OCI-LY1 (cell line): ENCODE measurements around the gene LMX1B.
"Not testable (repeated sequence)": the region's sequence is repeated elsewhere in the genome, so short reads cannot be mapped to it uniquely, and the experiment has no call there.

ENCODE experiments used
- H2AFZ ChIP-seq: fragments of 200-600 bp; sonication (generic), shearing (Covaris generic); 2 replicates; pipeline ENCODE4 v1.6.0; 2014; ENCODE audit warnings: antibody characterized with exemption, mild to moderate bottlenecking, low read length
- H3F3A ChIP-seq: fragments of 200-600 bp; sonication (generic), shearing (Covaris generic); 2 replicates; pipeline ENCODE4 v1.6.0; 2014; ENCODE audit warnings: mild to moderate bottlenecking, antibody characterized with exemption, low read length, moderate library complexity; ENCODE audit not compliant: insufficient read depth
- H3K27ac ChIP-seq: fragments of 200-600 bp; sonication (generic); 2 replicates; pipeline ENCODE4 v1.5.1; 2014; ENCODE audit warnings: low read length, mixed run types, mild to moderate bottlenecking, low read depth; ENCODE audit not compliant: poor library complexity, severe bottlenecking
- H3K27me3 ChIP-seq: fragments of 200-600 bp; sonication (generic); 2 replicates; pipeline ENCODE4 v1.6.0; 2014; ENCODE audit warnings: antibody characterized with exemption, mild to moderate bottlenecking, low read length, moderate library complexity; ENCODE audit not compliant: insufficient read depth
- H3K36me3 ChIP-seq: fragments of 200-600 bp; sonication (generic); 2 replicates; pipeline ENCODE4 v1.6.1; 2014; ENCODE audit warnings: mild to moderate bottlenecking, antibody characterized with exemption, low read length, moderate library complexity, mixed read lengths; ENCODE audit not compliant: insufficient read depth
- H3K4me1 ChIP-seq: fragments of 200-600 bp; sonication (generic); 2 replicates; pipeline ENCODE4 v1.5.1; 2014; ENCODE audit warnings: mild to moderate bottlenecking, low read length, moderate library complexity; ENCODE audit not compliant: insufficient read depth, severe bottlenecking
- H3K4me2 ChIP-seq: fragments of 200-600 bp; sonication (generic), shearing (Covaris generic); 2 replicates; pipeline ENCODE4 v1.6.1; 2014; ENCODE audit warnings: low read length
- H3K4me3 ChIP-seq: fragments of 200-600 bp; sonication (generic); 2 replicates; pipeline ENCODE4 v1.5.1; 2014; ENCODE audit warnings: low read length, low read depth, mild to moderate bottlenecking, mixed read lengths; ENCODE audit not compliant: poor library complexity, severe bottlenecking
- H3K79me2 ChIP-seq: fragments of 200-600 bp; shearing (Covaris generic); 2 replicates; pipeline ENCODE4 v1.6.1; 2016; ENCODE audit warnings: mixed run types, low read length, mixed read lengths; ENCODE audit not compliant: insufficient read depth
- H3K9ac ChIP-seq: fragments of 200-600 bp; sonication (generic), shearing (Covaris generic); 2 replicates; pipeline ENCODE4 v1.6.1; 2014; ENCODE audit warnings: mild to moderate bottlenecking, low read length, mixed read lengths
- H3K9me2 ChIP-seq: fragments of 200-600 bp; sonication (generic), shearing (Covaris generic); 2 replicates; pipeline ENCODE4 v1.6.1; 2014; ENCODE audit warnings: low read depth, mild to moderate bottlenecking, low read length, mixed read lengths
- H3K9me3 ChIP-seq: fragments of 200-600 bp; shearing (Covaris generic); 2 replicates; pipeline ENCODE4 v1.6.1; 2014; ENCODE audit warnings: low read length, mixed read lengths
- H4K20me1 ChIP-seq: fragments of 200-600 bp; sonication (generic), shearing (Covaris generic); 2 replicates; pipeline ENCODE4 v1.6.0; 2016; ENCODE audit warnings: mild to moderate bottlenecking, low read length; ENCODE audit not compliant: insufficient read depth
- EZH2 ChIP-seq: fragments of 200-600 bp; sonication (generic), shearing (Covaris generic); IDR thresholded peaks from 2 replicates; pipeline ENCODE4 v1.8.0; 2017; ENCODE audit warnings: borderline replicate concordance, mixed run types, mild to moderate bottlenecking, antibody characterized with exemption, low read length, moderate library complexity, mixed read lengths
- TF ChIP-seq, protein P1 (sequence below): fragments of 200-600 bp; sonication (generic), shearing (Covaris generic); IDR thresholded peaks from 2 replicates; pipeline ENCODE4 v1.5.1; 2017; ENCODE audit warnings: mild to moderate bottlenecking, antibody characterized with exemption, low read length, moderate library complexity, mixed read lengths

LMX1B gene

DNA sequence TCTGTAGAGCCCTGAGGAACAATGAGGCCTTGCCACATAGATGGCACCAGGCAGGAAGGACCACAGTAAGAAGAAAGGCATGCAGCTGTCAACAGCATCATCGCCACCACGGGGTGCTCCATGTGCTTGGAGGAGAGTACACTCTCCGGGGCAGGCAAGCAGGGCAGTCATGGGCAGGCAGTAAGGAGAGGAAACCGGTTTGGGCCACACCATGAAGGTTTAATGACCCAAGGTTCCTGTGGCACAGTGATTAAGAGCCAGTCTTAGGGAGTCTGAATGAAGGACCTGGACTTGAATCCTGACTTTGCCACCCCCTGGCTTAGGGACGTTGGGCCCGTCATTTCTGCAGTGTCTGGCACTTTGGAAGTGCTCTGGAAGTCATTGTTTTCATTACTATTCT lies 110.5 kb downstream of the LMX1B start:
- H3K36me3 ChIP-seq: no peaks in the 10 kb centered on the region
- no peaks in the 10 kb centered on the region for H3F3A ChIP-seq
- H3K79me2 ChIP-seq: no peaks in the 10 kb centered on the region
- H4K20me1 ChIP-seq: no peaks in the 10 kb centered on the region
- peaks cover 32% of the 10 kb centered on the region for H3K4me1 ChIP-seq
- no peak overlapping the region for H3K27ac ChIP-seq
- no peak overlapping the region for H2AFZ ChIP-seq
- no peaks in the 10 kb centered on the region for H3K9me2 ChIP-seq
- H3K27me3 ChIP-seq: peaks cover 2% of the 10 kb centered on the region; the same call in 1 of the 2 replicates
- no peak for TF ChIP-seq EZH2
- TF ChIP-seq, protein P1, sequence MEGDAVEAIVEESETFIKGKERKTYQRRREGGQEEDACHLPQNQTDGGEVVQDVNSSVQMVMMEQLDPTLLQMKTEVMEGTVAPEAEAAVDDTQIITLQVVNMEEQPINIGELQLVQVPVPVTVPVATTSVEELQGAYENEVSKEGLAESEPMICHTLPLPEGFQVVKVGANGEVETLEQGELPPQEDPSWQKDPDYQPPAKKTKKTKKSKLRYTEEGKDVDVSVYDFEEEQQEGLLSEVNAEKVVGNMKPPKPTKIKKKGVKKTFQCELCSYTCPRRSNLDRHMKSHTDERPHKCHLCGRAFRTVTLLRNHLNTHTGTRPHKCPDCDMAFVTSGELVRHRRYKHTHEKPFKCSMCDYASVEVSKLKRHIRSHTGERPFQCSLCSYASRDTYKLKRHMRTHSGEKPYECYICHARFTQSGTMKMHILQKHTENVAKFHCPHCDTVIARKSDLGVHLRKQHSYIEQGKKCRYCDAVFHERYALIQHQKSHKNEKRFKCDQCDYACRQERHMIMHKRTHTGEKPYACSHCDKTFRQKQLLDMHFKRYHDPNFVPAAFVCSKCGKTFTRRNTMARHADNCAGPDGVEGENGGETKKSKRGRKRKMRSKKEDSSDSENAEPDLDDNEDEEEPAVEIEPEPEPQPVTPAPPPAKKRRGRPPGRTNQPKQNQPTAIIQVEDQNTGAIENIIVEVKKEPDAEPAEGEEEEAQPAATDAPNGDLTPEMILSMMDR: no peak
- H3K4me3 ChIP-seq: no peak overlapping the region
- H3K4me2 ChIP-seq: no peak overlapping the region
- H3K9me3 ChIP-seq: no peaks in the 10 kb centered on the region
- no peak overlapping the region for H3K9ac ChIP-seq

DNA sequence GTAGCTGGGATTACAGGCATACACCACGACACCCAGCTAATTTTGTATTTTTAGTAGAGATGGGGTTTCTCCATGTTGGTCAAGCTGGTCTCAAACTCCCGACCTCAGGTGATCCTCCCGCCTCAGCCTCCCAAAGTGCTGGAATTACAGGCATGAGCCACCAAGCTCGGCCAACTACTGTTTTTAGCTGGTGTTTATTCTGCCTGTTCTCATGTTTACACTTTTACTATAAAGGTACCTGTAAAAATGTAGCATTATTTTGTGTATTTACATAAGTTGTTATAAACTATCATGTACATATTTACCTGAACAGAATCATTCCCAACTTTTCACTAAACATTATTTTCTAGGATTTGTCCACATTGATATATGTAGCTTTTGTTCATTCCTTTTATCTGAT lies 111.8 kb downstream of the LMX1B start:
- not testable (repeated sequence) for H3K9me3 ChIP-seq, H3K4me3 ChIP-seq, H3K27me3 ChIP-seq, H3K9me2 ChIP-seq, H3K9ac ChIP-seq, H3K27ac ChIP-seq, H3K79me2 ChIP-seq, H3F3A ChIP-seq, H3K36me3 ChIP-seq, H3K4me2 ChIP-seq, H4K20me1 ChIP-seq, H2AFZ ChIP-seq
- H3K4me1 ChIP-seq: peaks cover 19% of the 10 kb centered on the region

DNA sequence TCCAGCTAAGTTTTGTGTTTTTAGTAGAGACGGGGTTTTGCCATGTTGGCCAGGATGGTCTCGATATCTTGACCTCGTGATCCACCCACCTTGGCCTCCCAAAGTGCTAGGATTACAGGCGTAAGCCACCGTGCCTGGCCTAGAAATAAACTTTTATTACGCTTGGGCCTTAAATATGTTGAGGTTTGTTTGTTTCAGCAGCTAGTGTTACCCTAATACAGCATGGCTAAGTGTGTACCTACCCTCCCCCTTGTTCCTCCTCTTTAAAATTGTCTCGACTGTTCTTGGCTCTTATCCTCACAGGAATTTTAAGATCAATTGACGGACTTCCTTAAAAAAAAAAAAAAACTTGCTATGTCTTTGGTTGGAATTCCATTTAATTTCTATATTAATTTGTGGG lies 114.5 kb downstream of the LMX1B start:
- H3K4me3 ChIP-seq, H2AFZ ChIP-seq, H3K4me2 ChIP-seq, H3K36me3 ChIP-seq, H3K79me2 ChIP-seq, H4K20me1 ChIP-seq, H3K4me1 ChIP-seq, H3K9me3 ChIP-seq, H3K27ac ChIP-seq, H3K9ac ChIP-seq, H3K27me3 ChIP-seq, H3K9me2 ChIP-seq, H3F3A ChIP-seq: not testable (repeated sequence)

DNA sequence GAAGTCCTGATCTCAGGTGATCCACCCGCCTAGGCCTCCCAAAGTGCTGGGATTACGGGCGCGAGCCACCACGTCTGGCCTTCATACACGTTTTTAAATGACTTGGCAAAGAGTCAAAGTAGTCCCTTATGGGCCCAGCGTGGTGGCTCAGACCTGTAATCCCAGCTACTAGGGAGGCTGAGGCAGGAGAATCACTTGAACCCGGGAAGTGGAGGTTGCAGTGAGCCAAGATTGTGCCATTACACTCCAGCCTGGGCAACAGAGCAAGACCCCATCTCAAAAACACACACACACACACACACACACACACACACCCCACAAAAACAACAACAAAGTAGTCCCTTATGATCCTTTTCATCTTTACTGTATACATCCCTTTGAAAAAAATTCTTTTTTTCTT lies 116.9 kb downstream of the LMX1B start:
- H3K36me3 ChIP-seq, H3K79me2 ChIP-seq, H3K27me3 ChIP-seq, H3K4me2 ChIP-seq, H3K9ac ChIP-seq, H3K4me1 ChIP-seq, H3K9me3 ChIP-seq, H4K20me1 ChIP-seq, H3F3A ChIP-seq, H3K9me2 ChIP-seq, H3K27ac ChIP-seq, H3K4me3 ChIP-seq, H2AFZ ChIP-seq: not testable (repeated sequence)

- Histone ChIP-seq H3F3A (no peaks in the 10 kb centered on the region), H3K9ac (no peak overlapping the region), H3K27me3 (peaks cover 2% of the 10 kb centered on the region; the same call in 1 of the 2 replicates), H4K20me1 (no peaks in the 10 kb centered on the region), H2AFZ (no peak overlapping the region), H3K9me2 (no peaks in the 10 kb centered on the region), H3K4me3 (no peak overlapping the region), H3K36me3 (no peaks in the 10 kb centered on the region), H3K4me1 (no peaks in the 10 kb centered on the region), H3K27ac (no peak overlapping the region), H3K9me3 (peaks cover 7% of the 10 kb centered on the region; the same call in 1 of the 2 replicates), H3K79me2 (no peaks in the 10 kb centered on the region), H3K4me2 (no peak overlapping the region)
- TF ChIP-seq, protein P1: no peak
- no peak for TF ChIP-seq EZH2
Observed at GRCh38 chr9:126733005-126733404, 119.3 kb downstream of the LMX1B start.
